Testis (tissue), 3 donors: ENCODE data around the gene SLAMF1. TPM values are rescaled to one million over a fixed set of nuclear protein-coding genes. Genes with fewer than 3 reads are reported as not detected.
A peak's percentile ranks its signal among the peaks of the same experiment; 100 is the strongest.
"Not testable (repeated sequence)": the region's sequence is repeated elsewhere in the genome, so short reads cannot be mapped to it uniquely, and the experiment has no call there.

Experiments used
- DNase-seq: peaks from one replicate; pipeline ENCODE4 v3.0.0-alpha.2; 2019
- H3K27ac ChIP-seq, 2 donors: fragments of 200-600 bp; sonication (generic); one replicate each; pipeline ENCODE4 v1.5.1; 2019
- H3K27me3 ChIP-seq: fragments of 200-600 bp; sonication (generic); one replicate; pipeline ENCODE4 v1.5.1; 2019
- H3K36me3 ChIP-seq: fragments of 200-600 bp; sonication (generic); one replicate; pipeline ENCODE4 v1.5.1; 2017; ENCODE audit warnings: low read depth; ENCODE audit errors: missing control alignments
- H3K4me1 ChIP-seq: fragments of 200-600 bp; sonication (generic); one replicate; pipeline ENCODE4 v1.5.1; 2019
- H3K4me3 ChIP-seq, 2 donors: fragments of 200-600 bp; sonication (generic); one replicate each; pipeline ENCODE4 v1.5.1; 2017 to 2019
- H3K9me3 ChIP-seq: fragments of 200-600 bp; sonication (generic); one replicate; pipeline ENCODE4 v1.5.1; 2017
- POLR2A ChIP-seq: fragments of 450-650 bp; IDR thresholded peaks from one replicate; pipeline ENCODE4 v1.6.1; 2017; ENCODE audit warnings: antibody characterized with exemption, mild to moderate bottlenecking, moderate library complexity
- WGBS, 2 donors: methylation state at CpG; one replicate each; pipeline ENCODE4 v1.1.5; 2018; 5-methylcytosine and 5-hydroxymethylcytosine counted together
- intact Hi-C: fragments of 100-400 bp; cut with DNase I; formaldehyde crosslinking; loops from one replicate; pipeline ENCODE4 v1.15.1; 2023; ENCODE audit warnings: low total_unique reads
- polyA plus RNA-seq: library from polyadenylated mRNA; stranded (reverse); fragments of 350-450 nt; fragmentation: Illumina TruSeq; extraction: RNeasy Lipid Tissue Mini Kit (QIAGEN cat#74804); gene quantifications from one replicate; pipeline ENCODE4 v1.2.3, GENCODE V29; 2014; ENCODE audit warnings: low read depth, low replicate concordance; ENCODE audit not compliant: insufficient read depth
- total RNA-seq, 2 donors: library from RNA; depleted of rRNA; stranded (reverse); fragments of >200 nt; gene quantifications; one replicate each; pipeline ENCODE4 v1.2.3, GENCODE V29; 2016
- TF ChIP-seq, protein P1 (sequence below), 3 experiments: fragments of 450-650 bp in 2 of 3; fragments of 200-600 bp in 1 of 3; sonication (generic) in 1 of 3; IDR thresholded peaks; one replicate each; pipeline ENCODE4 v1.5.1; 2016 to 2019; ENCODE audit warnings: antibody characterized with exemption in 3 of 3, mild to moderate bottlenecking in 2 of 3, moderate library complexity in 1 of 3

SLAMF1 gene
- total and polyA plus RNA-seq, 3 donors from 2014 or later: 0.47 to 0.75 (median 0.50) TPM

DNA sequence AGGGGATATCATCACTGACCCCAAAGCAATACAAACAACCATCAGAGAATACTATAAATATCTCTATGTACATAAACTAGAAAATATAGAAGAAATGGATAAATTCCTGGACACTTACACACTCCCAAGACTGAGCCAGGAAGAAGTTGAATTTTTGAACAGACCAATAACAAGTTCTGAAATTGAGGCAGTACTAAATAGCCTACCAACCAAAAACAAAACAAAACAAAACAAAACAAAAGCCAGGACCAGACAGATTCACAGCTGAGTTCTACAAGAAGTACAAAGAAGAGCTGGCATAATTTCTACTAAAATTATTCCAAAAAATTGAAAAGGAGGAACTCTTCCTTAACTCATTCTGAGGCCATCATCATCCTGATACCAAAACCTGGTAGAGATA, 86.0 kb downstream of the SLAMF1 start:
- no peak overlapping the region for H3K4me3 ChIP-seq
- H3K27me3 ChIP-seq: no peaks in the 10 kb centered on the region
- TF ChIP-seq POLR2A: no peak
- TF ChIP-seq, protein P1, sequence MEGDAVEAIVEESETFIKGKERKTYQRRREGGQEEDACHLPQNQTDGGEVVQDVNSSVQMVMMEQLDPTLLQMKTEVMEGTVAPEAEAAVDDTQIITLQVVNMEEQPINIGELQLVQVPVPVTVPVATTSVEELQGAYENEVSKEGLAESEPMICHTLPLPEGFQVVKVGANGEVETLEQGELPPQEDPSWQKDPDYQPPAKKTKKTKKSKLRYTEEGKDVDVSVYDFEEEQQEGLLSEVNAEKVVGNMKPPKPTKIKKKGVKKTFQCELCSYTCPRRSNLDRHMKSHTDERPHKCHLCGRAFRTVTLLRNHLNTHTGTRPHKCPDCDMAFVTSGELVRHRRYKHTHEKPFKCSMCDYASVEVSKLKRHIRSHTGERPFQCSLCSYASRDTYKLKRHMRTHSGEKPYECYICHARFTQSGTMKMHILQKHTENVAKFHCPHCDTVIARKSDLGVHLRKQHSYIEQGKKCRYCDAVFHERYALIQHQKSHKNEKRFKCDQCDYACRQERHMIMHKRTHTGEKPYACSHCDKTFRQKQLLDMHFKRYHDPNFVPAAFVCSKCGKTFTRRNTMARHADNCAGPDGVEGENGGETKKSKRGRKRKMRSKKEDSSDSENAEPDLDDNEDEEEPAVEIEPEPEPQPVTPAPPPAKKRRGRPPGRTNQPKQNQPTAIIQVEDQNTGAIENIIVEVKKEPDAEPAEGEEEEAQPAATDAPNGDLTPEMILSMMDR (IDR thresholded peaks at IDR 0.05): no peak
- peaks cover 2% of the 10 kb centered on the region for H3K4me1 ChIP-seq
- no peak for DNase-seq
- intact Hi-C loops: no loop called here
- H3K27ac ChIP-seq: peak overlapping the region in 1 of 2 donors; percentile 33
- no peaks in the 10 kb centered on the region for H3K36me3 ChIP-seq
- H3K9me3 ChIP-seq: no peaks in the 10 kb centered on the region

DNA sequence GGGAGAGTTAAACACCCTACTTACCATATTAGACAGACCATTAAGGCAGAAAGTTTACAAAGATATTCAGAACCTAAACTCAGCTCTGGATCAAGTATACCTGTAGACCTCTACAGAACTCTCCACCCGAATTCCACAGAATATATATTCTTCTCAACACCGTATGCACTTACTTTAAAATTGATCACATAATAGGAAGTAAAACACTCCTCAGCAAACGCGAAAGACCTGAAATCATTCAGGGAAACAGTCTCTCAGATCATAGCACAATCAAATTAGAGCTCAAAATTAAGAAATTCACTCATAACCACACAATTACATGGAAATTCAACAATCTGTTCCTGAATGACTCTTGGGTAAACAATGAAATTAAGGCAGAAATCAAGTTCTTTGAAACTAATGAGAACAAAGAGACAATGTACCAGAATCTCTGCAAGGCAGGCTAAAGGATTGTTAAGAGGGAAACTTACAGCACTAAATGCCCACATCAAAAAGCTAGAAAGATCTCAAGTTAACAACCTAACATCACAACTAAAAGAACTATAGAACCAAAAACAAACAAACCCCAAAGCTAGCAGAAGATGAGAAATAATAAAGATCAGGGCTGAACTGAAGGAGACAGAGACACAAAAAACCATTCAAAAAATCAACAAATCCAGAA, 86.7 kb downstream of the SLAMF1 start:
- no peak for DNase-seq
- no peaks in the 10 kb centered on the region for H3K36me3 ChIP-seq
- TF ChIP-seq, protein P1 (IDR thresholded peaks at IDR 0.05): no peak
- TF ChIP-seq POLR2A: no peak
- H3K4me1 ChIP-seq: no peaks in the 10 kb centered on the region
- no peaks in the 10 kb centered on the region for H3K27me3 ChIP-seq
- H3K4me3 ChIP-seq: no peak overlapping the region
- 86% methylated on average over 4 of the region's 4 CpGs for WGBS, 2 donors
- no peaks in the 10 kb centered on the region for H3K9me3 ChIP-seq
- H3K27ac ChIP-seq: peak overlapping the region in 1 of 2 donors; percentile 33
- intact Hi-C loops: no loop called here

DNA sequence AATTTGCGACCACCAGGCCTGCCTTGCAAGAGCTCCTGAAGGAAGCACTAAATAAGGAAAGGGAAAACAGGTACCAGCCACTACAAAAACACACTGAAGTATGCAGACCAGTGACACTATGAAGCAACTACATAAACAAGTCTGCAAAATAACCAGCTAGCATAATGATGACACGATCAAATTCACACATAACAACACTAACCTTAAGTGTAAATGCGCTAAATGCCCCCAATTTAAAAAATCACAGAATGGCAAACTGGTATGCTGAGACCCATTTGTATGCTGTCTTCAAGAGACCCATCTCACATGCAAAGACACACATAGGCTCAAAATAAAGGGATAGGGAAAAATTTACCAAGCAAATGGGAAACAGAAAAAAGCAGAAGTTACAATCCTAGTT, 87.4 kb downstream of the SLAMF1 start:
- H3K27me3 ChIP-seq, H3K27ac ChIP-seq, H3K9me3 ChIP-seq, H3K36me3 ChIP-seq, H3K4me1 ChIP-seq, DNase-seq, H3K4me3 ChIP-seq, intact Hi-C loops: not testable (repeated sequence)
- 82 to 96% methylated on average over 3 of the region's 3 CpGs for WGBS, 2 donors

DNA sequence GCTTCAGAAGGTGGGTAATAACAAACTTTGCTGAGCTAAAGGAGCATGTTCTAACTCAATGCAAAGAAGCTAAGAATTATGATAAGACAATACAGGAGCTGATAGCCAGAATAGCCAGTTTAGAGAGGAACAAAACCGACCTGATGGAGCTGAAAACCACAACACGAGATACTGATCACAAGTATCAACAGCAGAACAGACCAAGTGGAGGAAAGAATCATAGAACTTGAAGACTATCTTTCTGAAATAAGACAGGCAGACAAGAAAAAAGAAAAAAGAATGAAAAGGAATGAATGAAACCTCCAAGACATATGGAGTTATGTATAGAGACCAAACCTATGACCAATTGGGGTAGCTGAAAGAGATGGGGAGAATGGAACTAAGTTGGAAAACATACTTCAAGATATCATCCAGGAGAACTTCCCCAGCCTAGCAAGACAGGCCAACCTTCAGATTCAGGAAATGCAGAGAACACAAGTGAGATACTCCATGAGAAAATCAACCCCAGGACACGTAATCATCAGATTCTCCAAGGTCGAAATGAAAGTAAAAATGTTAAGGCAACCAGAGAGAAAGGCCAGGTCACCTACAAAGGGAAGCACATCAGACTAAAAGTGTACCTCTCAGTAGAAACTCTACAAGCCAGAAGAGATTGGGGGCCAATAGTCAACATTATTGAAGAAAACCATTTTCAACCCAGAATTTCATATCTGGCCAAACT, 88.0 kb downstream of the SLAMF1 start:
- no peaks in the 10 kb centered on the region for H3K4me1 ChIP-seq
- intact Hi-C loops: no loop called here
- H3K27me3 ChIP-seq: no peaks in the 10 kb centered on the region
- 84 to 85% methylated on average over 4 of the region's 4 CpGs for WGBS, 2 donors
- H3K36me3 ChIP-seq: no peaks in the 10 kb centered on the region
- DNase-seq: no peak
- no peak overlapping the region for H3K27ac ChIP-seq
- H3K4me3 ChIP-seq: no peak overlapping the region
- H3K9me3 ChIP-seq: no peaks in the 10 kb centered on the region
- TF ChIP-seq POLR2A: no peak
- TF ChIP-seq, protein P1 (IDR thresholded peaks at IDR 0.05): no peak

Other genes starting within 250 kb of the SLAMF1 start
- gene VANGL2, start 246.5 kb downstream of the SLAMF1 start, total RNA-seq: 1 to 10 TPM; 3.6 to 3.8 TPM
- gene VANGL2, start 246.5 kb downstream of the SLAMF1 start, polyA plus RNA-seq: 5.9 TPM
- gene SLAMF6, start 123.8 kb downstream of the SLAMF1 start, total RNA-seq: 1 to 10 TPM in 1 of 2 donors, under 1 TPM in 1; 0.68 to 1.6 TPM
- gene SLAMF6, start 123.8 kb downstream of the SLAMF1 start, polyA plus RNA-seq: 2.3 TPM
- gene CD84, start 67.5 kb downstream of the SLAMF1 start, total RNA-seq: 1 to 10 TPM; 6.4 to 6.9 TPM
- 7.7 TPM for gene CD84, start 67.5 kb downstream of the SLAMF1 start, polyA plus RNA-seq
- 1 to 10 TPM in 1 of 2 donors, under 1 TPM in 1; 0.63 to 1.4 TPM for gene CD48, start 64.8 kb upstream of the SLAMF1 start, total RNA-seq
- 6.1 TPM for gene CD48, start 64.8 kb upstream of the SLAMF1 start, polyA plus RNA-seq
- under 1 TPM in 1 of 2 donors, not detected in 1; 0.68 TPM for gene SLAMF7, start 92.2 kb upstream of the SLAMF1 start, total RNA-seq
- 5.1 TPM for gene SLAMF7, start 92.2 kb upstream of the SLAMF1 start, polyA plus RNA-seq
- gene LY9, start 149.1 kb upstream of the SLAMF1 start, total RNA-seq: under 1 TPM in 1 of 2 donors, not detected in 1; 0.68 TPM
- gene LY9, start 149.1 kb upstream of the SLAMF1 start, polyA plus RNA-seq: 0.71 TPM
- gene CD244, start 215.8 kb upstream of the SLAMF1 start, total RNA-seq: 1 to 10 TPM; 1.4 to 2.3 TPM
- gene CD244, start 215.8 kb upstream of the SLAMF1 start, polyA plus RNA-seq: 2.4 TPM
- 1 to 10 TPM; 2.3 to 8.8 TPM for gene ITLN1, start 238.1 kb upstream of the SLAMF1 start, total RNA-seq
- gene ITLN1, start 238.1 kb upstream of the SLAMF1 start, polyA plus RNA-seq: 45.8 TPM